Spleen (tissue), 11 donors: ENCODE data around the gene RBMS1. TPM values are rescaled to one million over a fixed set of nuclear protein-coding genes. Genes with fewer than 3 reads are reported as not detected.
"Not testable (repeated sequence)": the region's sequence is repeated elsewhere in the genome, so short reads cannot be mapped to it uniquely, and the experiment has no call there.

Source experiments
- DNase-seq: peaks from one replicate; pipeline ENCODE4 v3.0.0-alpha.2; 2020
- H3K27ac ChIP-seq, 8 donors: fragments of 200-600 bp; sonication (generic) in 7 of 8; 1 replicate in 4 of 8; 2 replicates in 4 of 8; pipeline versions ENCODE4 v1.5.0 to v1.8.0; 2016 to 2021; ENCODE audit warnings: inconsistent platforms in 4 of 8, mild to moderate bottlenecking in 4 of 8, moderate library complexity in 1 of 8
- H3K27me3 ChIP-seq, 7 donors: fragments of 200-600 bp; sonication (generic) in 6 of 7; replicated peaks in 1 of 7; 1 replicate in 4 of 7; 2 replicates in 3 of 7; pipeline versions ENCODE4 v1.5.0 to v1.8.0; 2016 to 2021; ENCODE audit warnings: inconsistent platforms in 3 of 7, mild to moderate bottlenecking in 1 of 7
- H3K36me3 ChIP-seq, 6 donors: fragments of 200-600 bp; sonication (generic) in 5 of 6; 1 replicate in 4 of 6; 2 replicates in 2 of 6; pipeline versions ENCODE4 v1.5.0 to v1.8.0; 2016 to 2021; ENCODE audit warnings: inconsistent platforms in 2 of 6
- H3K4me1 ChIP-seq, 6 donors: fragments of 200-600 bp; sonication (generic) in 5 of 6; 1 replicate in 3 of 6; 2 replicates in 3 of 6; pipeline versions ENCODE4 v1.5.0 to v1.8.0; 2016 to 2021; ENCODE audit warnings: inconsistent platforms in 3 of 6
- H3K4me3 ChIP-seq, 8 donors: fragments of 200-600 bp; sonication (generic) in 7 of 8; 1 replicate in 4 of 8; 2 replicates in 4 of 8; pipeline versions ENCODE4 v1.5.0 to v1.8.0; 2016 to 2021; ENCODE audit warnings: inconsistent platforms in 4 of 8, mild to moderate bottlenecking in 4 of 8, moderate library complexity in 2 of 8
- H3K9me3 ChIP-seq, 8 donors: fragments of 200-600 bp; sonication (generic) in 7 of 8; 1 replicate in 4 of 8; 2 replicates in 4 of 8; pipeline versions ENCODE4 v1.5.0 to v1.8.0; 2016 to 2021; ENCODE audit warnings: inconsistent platforms in 4 of 8
- CTCF ChIP-seq, 11 experiments: fragments of 200-600 bp in 7 of 11; fragments of 450-650 bp in 4 of 11; sonication (generic) in 4 of 11; IDR thresholded peaks in 8 of 11; conservative IDR thresholded peaks in 3 of 11; 1 replicate in 7 of 11; 2 replicates in 4 of 11; pipeline versions ENCODE4 v1.4.0 to v1.8.0; 2016 to 2021; ENCODE audit warnings: antibody characterized with exemption in 11 of 11, inconsistent platforms in 4 of 11, mild to moderate bottlenecking in 1 of 11
- POLR2A ChIP-seq, 3 donors: fragments of 450-650 bp; IDR thresholded peaks; one replicate each; pipeline ENCODE4 v1.5.1; 2017; ENCODE audit warnings: antibody characterized with exemption in 3 of 3, mild to moderate bottlenecking in 1 of 3
- POLR2AphosphoS5 ChIP-seq, 3 donors: sonication (generic); formaldehyde crosslinking; IDR thresholded peaks; one replicate each; pipeline ENCODE4 v1.5.1; 2017; ENCODE audit warnings: antibody characterized with exemption in 3 of 3
- WGBS, 5 donors: extraction: QIAGEN DNeasy Blood & Tissue Kit in 3 of 5; methylation state at CpG; one replicate each; pipeline versions ENCODE4 v1.1.5 to v1.1.7; 2013 to 2018; 5-methylcytosine and 5-hydroxymethylcytosine counted together
- intact Hi-C: fragments of 100-400 bp; cut with DNase I; formaldehyde crosslinking; loops from one replicate; pipeline ENCODE4 v1.15.0; 2023; ENCODE audit warnings: low total_unique reads
- polyA plus RNA-seq, 3 donors: library from polyadenylated mRNA; stranded (reverse); fragments of 200-250 nt; gene quantifications; one replicate each; pipeline ENCODE4 v1.2.1, GENCODE V29; 2013
- total RNA-seq, 7 donors: library from RNA; depleted of rRNA in 3 of 7; stranded (reverse); fragments of >200 nt in 3 of 7; fragmentation: NEBNext Ultra II Directional in 4 of 7; extraction: Animal tissue kit (Norgen Biotek cat#: 25700) in 4 of 7; gene quantifications; one replicate each; pipeline versions ENCODE4 v1.1.0 to v1.2.1, GENCODE V29; 2016 to 2021
- donor health status: healthy with polysubstance abuse.
- donor health status: DM: no; HTN: no; CAD: no; lungs with moderate emphysema.
- donor health status: DM: no; HTN: no; CAD: no.
- donor health status: Bipolar disorder and iron deficiency.
- donor health status: healthy.
- donor health status: DM: no; HTN: no; CAD: no.
- donor health status: DM: yes; HTN: yes; CAD: no.

The RBMS1 gene
- total and polyA plus RNA-seq, 10 donors, result 18.8 to 151 (median 118) TPM

DNA sequence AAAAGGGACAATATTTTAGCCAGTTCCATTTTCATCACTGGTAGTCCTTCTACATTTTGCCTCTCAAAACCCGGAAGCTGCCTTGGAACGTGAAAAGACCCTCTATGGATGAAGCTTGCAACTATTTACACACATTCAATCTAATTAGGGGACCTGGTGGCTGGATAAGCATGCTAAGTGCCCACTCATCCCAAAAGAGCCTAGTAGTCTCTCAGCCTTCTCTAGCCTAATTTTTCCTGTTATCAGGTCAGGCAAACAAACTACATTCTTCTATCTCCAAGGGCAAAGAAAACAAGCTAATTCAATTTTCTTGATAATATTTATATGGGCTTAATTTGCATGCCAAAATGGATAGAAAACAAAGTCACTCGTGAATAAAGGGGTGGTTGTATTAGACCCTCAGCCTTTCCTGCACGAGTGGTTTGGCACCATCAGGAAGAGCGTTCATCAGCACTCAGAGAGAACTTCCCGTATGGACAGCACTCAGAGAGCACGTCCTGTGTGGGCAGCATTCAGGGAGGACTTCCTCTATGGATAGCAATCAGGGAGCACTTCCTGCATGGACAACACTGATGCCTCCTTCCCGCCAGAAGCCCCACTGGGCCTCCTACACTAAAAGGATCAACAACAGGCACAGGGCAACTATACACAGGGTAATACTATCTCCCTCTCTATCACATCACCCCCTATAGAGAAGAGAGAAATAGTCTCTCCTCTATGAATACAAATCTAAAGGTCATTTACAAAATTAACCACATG is 122.2 kb downstream of the RBMS1 start:
- DNase-seq, result no peak
- intact Hi-C loops, result no loop called here
- H3K27me3 ChIP-seq, result no peaks in the 10 kb centered on the region

GRCh38 chr2:160368988-160369930 is 124.3 kb downstream of the RBMS1 start:
- H3K4me3 ChIP-seq, result no peak overlapping the region
- intact Hi-C loops, result no loop called here
- H3K4me1 ChIP-seq, result peaks cover 41 to 100% (median 91%) of the 10 kb centered on the region in 6 donors
- TF ChIP-seq POLR2AphosphoS5 (IDR thresholded peaks at IDR 0.05) (no peak), CTCF (IDR thresholded peaks at IDR 0.05 in 8 of 11, conservative IDR thresholded peaks at IDR 0.05 in 3 of 11) (no peak), POLR2A (IDR thresholded peaks at IDR 0.05) (no peak)
- no peak for DNase-seq
- peak overlapping the region in 7 of 8 donors; percentile 0 to 84 (median 43) for H3K27ac ChIP-seq
- no peaks in the 10 kb centered on the region for H3K27me3 ChIP-seq
- H3K36me3 ChIP-seq, result peaks cover 0 to 29% (median 9%) of the 10 kb centered on the region in 6 donors
- 85 to 88% (median 87%) methylated on average over 7 of the region's 7 CpGs for WGBS, 5 donors
- no peaks in the 10 kb centered on the region for H3K9me3 ChIP-seq

More for the DNA sequence above, 122.2 kb downstream of the RBMS1 start:
- H3K4me1 ChIP-seq, result peaks cover 61 to 100% (median 99%) of the 10 kb centered on the region in 6 donors
- no peak overlapping the region for H3K4me3 ChIP-seq
- 29 to 49% (median 37%) methylated on average over 8 of the region's 8 CpGs for WGBS, 5 donors
- peaks cover 0 to 8% (median 4%) of the 10 kb centered on the region in 6 donors for H3K36me3 ChIP-seq
- TF ChIP-seq CTCF (IDR thresholded peaks at IDR 0.05 in 8 of 11, conservative IDR thresholded peaks at IDR 0.05 in 3 of 11) (no peak), POLR2A (IDR thresholded peaks at IDR 0.05) (no peak), POLR2AphosphoS5 (IDR thresholded peaks at IDR 0.05) (peak in 2 of 3 donors; percentile 22 to 66)
- peak overlapping the region in 7 of 8 donors; percentile 55 to 84 (median 81) for H3K27ac ChIP-seq
- H3K9me3 ChIP-seq, result no peaks in the 10 kb centered on the region

- 20 to 29% (median 24%) methylated on average over 7 of the region's 7 CpGs for WGBS, 5 donors
These were observed 125.7 kb downstream of the RBMS1 start for GRCh38 chr2:160367887-160368286.

GRCh38 chr2:160367139-160367538 is 126.5 kb downstream of the RBMS1 start:
- peak overlapping the region in 6 of 8 donors; percentile 0 to 84 (median 74) for H3K27ac ChIP-seq
- intact Hi-C loops, H3K9me3 ChIP-seq, H3K27me3 ChIP-seq, H3K4me3 ChIP-seq, DNase-seq: not testable (repeated sequence)
- WGBS, 5 donors, result 73 to 93% (median 86%) methylated on average over 4 of the region's 4 CpGs
- peaks cover 30 to 100% (median 88%) of the 10 kb centered on the region in 6 donors for H3K4me1 ChIP-seq
- H3K36me3 ChIP-seq, result peaks cover 0 to 45% (median 9%) of the 10 kb centered on the region in 6 donors

More at GRCh38 chr2:160367887-160368286, 125.7 kb downstream of the RBMS1 start:
- Histone ChIP-seq H3K36me3 (peaks cover 0 to 43% (median 9%) of the 10 kb centered on the region in 6 donors), H3K4me3 (peak overlapping the region in 1 of 8 donors; percentile 26), H3K4me1 (peaks cover 29 to 100% (median 90%) of the 10 kb centered on the region in 6 donors), H3K27ac (peak overlapping the region in 7 of 8 donors; percentile 0 to 84 (median 66)), H3K27me3 (no peaks in the 10 kb centered on the region), H3K9me3 (no peaks in the 10 kb centered on the region)
- TF ChIP-seq POLR2AphosphoS5 (IDR thresholded peaks at IDR 0.05) (peak in 1 of 3 donors; percentile 64), POLR2A (IDR thresholded peaks at IDR 0.05) (no peak)
- DNase-seq, result no peak
- intact Hi-C loops, result no loop called here
